NCI-H446 treated with DMSO at 0.1 percent for 48 hours (cell line): Measurements from ENCODE around the gene PIF1.

ENCODE experiments used
- DNase-seq: peaks from one replicate; lab custom pipeline; 2025; lab: John Stamatoyannopoulos, UW

The PIF1 gene, protein sequence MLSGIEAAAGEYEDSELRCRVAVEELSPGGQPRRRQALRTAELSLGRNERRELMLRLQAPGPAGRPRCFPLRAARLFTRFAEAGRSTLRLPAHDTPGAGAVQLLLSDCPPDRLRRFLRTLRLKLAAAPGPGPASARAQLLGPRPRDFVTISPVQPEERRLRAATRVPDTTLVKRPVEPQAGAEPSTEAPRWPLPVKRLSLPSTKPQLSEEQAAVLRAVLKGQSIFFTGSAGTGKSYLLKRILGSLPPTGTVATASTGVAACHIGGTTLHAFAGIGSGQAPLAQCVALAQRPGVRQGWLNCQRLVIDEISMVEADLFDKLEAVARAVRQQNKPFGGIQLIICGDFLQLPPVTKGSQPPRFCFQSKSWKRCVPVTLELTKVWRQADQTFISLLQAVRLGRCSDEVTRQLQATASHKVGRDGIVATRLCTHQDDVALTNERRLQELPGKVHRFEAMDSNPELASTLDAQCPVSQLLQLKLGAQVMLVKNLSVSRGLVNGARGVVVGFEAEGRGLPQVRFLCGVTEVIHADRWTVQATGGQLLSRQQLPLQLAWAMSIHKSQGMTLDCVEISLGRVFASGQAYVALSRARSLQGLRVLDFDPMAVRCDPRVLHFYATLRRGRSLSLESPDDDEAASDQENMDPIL

DNA sequence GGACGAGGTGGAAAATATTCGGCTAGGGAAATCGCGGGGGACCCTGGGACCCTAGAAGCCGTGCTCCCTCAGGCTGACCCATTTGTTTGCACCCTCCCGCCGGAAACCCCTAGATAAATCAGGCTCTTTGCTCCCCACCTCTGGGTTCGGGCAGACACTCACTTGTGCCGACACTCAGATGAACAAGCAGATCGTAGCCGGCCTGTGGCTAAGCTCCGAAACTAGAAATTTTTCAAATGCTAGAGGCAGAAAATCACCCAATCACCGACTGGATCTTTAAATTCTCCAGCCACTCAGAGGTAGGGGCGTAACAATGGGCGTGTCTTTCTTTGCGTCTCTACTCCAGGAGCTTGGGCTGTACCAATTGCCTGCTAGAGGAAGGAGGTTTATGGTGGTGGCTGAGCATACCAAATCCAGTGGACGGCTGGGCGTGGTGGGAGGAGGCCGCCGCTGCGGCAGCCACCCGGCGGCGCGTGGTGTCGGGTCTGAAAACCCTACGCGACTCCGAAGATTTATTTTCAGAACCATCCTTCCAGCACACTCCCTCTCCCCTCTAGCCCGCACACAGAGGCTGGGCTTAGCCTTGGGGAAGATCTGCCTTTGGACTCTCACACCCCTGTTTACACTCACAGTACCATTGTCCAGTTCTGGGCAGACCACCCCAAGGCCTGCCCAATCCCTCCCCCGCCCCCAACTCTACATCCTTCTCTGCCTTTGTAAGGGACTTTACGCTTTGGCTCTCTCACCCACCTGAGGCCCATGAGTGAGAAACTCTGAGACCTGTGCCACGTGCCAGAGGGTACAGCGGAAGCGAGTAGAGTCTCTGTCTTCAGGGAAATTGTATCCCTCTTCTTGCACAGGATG is at the start of gene PIF1:
Gene PIF1 (minus strand): TSS at position 217 of the 864 bp plus-strand sequence. CDS start 1,312 bp downstream, outside the sequence.
- DNase-seq, result peak; percentile 94

DNA sequence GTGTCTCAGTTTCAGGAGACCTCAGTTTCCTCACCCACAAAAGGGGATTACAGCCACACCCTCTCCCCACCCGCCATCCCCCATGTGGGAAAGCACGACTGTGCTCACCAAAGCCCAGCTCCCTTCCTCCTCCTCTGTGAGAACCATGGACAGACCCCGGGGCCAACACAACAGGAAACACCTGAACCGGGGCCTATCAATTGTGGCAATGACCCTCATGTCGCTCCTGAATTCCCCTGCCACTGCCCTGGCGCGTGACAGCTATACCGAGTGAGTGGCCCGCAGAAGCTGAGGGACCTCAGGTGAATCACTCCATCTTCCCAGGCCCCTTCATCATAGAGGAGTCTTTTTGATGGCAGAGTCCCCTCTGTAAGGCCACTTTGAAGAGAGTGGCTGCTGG is 44.9 kb upstream of the PIF1 start:
- no peak for DNase-seq

DNA sequence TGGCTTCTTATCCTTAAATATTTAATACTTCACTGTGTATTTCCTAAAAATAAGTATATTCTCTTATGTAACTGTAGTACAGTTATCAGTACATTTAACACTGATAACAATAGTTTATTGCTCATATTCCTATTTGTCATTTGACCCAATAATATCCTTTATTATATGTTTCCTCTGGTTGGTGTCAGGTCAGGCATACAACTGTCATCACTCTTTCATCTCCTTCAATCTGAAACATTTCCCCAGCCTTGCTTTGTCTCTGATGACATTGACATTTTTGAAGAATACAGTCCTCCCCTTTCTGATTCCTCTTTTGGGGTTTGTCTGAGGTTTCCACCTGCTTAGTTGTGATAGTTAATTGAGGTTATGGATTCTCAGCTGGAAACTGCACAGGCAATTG is 44.1 kb upstream of the PIF1 start:
- no peak for DNase-seq

DNA sequence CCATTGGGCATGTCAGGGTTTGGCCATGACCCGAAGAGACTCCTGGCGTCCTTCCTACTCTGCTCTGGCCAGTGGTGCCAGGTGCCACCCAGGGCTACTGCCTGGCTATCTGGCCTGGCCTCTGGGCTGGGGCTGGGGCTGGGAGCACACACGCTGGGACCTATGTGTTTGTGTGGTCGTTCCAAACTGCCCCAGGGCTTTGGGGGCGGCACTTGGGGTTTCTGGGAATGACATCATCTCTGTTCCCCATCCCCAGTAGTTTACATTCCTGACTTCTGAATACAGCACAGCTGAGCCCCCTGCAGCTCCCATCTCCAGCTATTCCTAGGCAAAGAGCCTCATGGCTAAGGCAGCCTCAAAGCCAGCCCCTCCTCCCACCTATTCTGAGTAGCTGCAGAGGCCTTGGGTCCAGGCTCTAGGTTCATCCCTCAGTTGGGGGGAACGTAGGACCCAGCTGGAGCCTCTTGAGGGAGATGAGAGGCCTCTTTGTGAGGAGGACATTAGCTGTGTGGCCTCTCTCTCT is 40.6 kb upstream of the PIF1 start:
- DNase-seq, result no peak

DNA sequence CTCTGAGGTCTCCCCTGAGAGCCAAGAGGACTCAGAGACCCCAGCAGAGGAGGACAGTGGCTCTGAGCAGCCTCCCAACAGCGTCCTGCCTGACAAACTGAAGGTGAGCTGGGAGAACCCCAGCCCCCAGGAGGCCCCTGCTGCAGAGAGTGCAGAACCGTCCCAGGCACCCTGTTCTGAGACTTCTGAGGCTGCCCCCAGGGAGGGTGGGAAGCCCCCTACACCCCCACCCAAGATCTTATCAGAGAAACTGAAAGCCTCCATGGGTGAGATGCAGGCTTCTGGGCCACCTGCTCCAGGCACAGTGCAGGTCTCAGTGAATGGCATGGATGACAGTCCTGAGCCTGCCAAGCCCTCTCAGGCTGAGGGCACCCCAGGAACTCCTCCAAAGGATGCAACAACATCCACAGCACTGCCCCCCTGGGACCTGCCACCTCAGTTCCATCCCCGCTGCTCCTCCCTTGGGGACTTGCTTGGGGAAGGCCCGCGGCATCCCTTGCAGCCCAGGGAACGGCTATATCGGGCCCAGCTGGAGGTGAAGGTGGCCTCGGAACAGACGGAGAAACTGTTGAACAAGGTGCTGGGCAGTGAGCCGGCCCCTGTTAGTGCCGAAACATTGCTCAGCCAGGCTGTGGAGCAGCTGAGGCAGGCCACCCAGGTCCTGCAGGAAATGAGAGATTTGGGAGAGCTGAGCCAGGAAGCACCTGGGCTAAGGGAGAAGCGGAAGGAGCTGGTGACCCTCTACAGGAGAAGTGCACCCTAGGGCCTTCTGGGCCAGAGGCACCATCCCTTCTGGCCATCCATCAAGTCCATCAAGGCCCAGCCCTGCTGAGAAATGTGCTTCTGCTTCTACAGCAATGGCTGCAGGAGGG is 39.9 kb upstream of the PIF1 start:
- no peak for DNase-seq

DNA sequence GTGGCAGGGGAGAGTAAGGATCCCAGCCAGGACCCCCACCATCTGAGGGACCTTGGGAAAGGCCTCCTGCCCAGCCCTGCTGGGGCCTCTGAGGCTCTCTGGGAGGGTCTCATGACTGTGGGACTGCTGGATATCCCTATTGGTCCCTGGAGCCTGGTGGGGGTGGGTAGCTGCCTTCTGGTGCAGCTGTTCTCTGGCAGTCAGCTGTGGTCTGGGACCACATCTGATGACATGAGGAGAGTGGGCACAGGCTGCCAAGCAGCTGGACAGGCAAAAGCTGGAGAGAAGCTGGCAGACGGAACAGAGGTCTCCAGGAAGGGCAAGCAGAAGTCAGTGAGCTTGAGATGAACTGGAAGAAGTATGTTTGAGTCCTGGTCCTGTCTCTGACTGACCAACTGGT is 38.6 kb upstream of the PIF1 start:
- no peak for DNase-seq

DNA sequence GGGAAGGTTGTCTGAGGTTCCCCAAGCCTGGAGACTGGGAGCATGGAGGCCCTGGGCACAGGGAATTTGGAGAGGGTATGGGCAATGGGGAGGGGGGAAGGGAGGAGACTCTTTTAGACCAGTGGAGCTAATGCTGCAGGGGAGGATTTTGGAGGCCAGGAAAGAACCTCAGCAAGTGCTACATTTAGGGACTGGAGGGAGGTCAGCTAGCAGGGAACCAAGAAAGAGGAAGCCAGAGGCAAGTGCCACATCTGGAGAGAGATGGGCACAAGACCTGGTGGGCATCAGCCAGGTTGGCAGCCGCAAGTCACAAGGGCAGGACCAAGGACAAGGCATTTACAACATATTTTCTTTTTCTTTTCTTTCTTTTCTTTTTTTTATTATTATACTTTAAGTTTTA is 37.0 kb upstream of the PIF1 start:
- DNase-seq, result no peak

DNA sequence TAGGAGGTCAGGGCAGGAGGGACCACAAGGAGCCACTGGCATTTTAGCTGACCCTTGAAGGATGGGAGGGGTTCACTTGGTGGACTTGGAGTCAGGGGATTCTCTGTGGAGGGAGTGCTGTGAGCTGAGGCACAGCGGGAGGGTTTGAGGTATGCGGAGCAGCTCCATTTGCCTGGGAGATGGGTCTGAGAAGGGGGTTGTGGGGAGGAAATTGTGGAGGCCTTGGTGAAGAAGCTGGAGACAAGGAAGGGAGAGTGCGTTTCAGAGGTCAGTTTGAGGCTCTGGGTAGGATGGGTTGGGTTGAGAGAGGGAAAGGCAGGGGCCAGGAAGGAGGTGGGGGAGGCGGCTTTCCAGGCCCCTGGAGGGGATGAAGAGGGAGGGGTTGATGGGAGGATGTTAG is 36.5 kb upstream of the PIF1 start:
- no peak for DNase-seq

DNA sequence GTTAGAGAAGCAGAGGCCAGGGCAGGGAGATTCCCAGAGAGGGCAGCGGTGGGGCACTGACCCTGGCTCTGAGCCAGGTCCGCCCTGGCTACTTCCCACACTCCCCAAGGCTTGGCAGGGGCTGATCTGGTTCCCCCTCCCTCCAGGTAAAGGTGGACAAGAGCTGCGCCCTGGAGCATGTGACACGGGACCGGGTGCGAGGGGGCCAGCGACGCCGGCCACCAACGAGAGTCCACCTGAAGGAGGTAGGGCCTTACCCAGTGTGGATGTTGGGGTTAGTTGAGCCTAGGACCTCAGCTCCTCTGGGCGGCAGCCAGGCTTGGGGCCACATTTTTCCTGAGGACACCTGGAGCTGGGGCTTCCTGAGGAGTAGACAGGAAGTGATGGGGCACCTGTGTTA is 35.9 kb upstream of the PIF1 start:
- no peak for DNase-seq

DNA sequence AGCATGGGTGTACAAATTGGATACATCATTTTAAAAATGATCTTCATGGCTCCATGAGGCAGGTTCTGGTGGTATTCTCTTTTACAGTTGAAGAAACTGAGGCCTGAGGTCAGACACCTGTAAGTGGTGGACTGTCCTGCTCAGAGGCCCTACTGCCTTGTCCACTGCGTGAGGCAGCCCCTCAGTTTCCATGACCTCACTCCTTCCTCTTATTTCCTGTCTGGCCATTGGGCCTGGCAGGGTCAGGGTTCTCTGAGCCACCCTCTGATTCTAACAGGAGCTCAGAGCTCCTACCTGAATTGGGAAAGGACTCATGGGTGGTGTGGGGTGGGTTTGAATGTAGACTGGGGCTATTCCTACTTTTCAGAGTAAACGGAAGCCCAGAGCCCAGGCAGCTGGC is 33.8 kb upstream of the PIF1 start:
- DNase-seq, result no peak

DNA sequence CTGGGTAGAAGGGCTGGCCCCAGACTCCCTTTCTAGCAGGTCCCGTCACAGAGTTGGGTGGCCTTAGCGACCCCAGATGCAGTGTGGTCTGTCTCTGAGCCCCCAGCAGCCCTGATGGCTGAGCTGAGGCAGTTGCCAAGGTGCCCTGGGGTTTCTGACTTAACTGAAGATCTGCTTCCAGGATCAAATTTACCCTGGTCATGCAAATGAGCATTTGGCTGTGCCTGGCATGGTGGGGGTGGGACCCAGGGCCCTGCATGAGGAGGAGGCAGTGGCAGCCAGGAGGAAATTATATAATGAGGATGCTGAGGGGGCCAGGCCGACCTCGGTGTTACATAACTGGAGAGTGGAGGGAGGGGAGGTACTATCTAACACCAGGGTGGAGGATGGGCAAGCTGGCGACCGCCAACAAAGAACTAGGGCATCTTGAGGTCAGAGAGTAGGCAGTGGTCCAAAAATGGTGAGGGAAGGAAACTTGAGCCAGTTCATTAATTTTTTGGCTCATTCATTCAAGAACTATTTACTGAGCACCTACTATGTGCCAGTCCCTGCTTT is 32.7 kb upstream of the PIF1 start:
- peak; percentile 21 for DNase-seq

DNA sequence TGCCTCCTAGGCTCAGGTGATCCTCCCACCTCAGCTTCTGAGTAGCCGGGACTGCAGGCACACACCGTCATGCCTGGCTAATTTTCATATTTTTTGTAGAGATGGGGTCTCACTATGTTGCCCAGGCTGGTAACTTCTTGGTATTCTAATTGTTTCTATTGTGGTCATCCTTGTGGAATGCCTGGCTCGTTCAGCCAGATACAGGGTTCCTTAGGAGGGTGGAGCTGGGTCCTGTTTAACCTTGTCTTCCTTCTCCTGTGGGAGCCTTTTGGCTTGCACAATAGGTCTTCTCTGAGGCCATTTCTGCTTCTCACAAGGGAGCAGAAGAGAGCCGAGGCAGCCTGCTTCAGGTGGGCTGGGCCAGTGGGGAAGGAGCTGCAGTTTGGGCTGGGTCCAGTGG is 32.0 kb upstream of the PIF1 start:
- no peak for DNase-seq

DNA sequence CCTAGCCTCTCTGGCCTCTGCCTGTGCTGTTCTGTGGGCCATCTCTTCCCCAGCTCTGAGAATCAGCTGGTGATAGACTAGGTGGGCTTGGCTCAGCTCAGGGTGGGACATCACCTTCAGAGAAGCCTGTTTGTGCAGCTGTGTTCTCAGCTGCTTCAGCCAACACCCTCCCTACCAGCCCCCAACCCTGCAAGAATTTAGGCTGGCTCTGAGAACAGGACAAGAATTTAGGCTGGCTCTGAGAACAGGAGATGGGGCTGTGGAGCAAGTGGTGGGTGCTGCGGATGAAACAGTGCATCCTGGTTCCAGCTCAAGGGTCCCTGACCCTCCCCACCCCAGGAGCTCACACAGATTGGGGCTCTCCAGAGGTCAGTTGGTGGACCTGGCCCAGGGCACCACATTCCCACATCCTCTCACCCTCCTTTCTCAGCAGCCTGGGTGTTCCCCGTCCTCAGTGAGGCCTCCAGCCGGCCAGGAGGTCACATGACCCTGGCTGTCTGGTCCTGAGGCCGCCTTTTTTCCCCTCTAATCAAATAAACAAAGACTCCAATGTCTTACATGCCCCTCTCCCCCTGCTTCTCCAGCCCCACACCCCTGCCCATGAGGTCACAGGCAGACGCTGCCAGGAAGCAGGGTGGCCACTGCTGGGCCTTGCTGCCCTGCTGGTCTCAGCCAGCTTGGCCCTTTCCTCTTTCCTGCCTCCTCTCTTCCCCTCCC is 31.1 kb upstream of the PIF1 start:
- DNase-seq, result no peak

DNA sequence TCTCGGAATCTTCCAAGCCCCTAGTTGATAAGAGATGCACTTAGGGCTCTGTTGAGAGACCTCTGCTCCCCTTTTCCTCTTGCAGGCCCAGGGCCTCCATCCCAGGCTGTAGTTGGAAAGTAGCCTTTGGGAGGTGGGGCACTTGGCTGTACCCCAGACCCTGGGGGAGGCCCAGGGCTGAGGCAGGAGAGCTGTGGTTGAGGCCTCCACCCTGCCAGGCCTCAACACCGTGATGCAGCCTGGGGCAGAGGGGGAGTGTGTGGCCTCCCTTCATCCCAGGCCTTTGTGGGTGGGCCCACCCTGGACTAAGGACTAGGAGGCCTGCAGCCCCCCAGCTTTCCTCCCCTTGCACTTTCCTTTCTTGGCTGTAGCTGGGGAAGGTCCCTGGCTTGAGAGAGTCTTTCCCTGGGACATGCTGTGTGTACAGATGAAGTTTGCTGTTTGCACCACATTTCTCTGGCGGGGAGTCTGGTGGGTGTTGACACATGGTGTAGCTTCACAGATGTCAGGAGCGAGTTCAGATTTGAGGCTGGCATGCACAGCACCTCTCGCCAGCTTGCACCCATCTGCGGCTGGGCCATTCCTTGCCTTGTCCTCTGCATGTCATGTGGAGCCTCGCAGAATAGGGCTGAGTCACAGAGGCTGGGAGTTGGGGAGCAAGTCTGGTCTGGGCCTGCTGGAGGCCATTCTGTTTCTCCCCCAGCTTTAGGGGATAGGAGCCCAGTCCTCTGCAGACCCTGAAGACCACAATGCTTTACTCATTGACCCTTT is 29.9 kb upstream of the PIF1 start:
- peak; percentile 70 for DNase-seq

DNA sequence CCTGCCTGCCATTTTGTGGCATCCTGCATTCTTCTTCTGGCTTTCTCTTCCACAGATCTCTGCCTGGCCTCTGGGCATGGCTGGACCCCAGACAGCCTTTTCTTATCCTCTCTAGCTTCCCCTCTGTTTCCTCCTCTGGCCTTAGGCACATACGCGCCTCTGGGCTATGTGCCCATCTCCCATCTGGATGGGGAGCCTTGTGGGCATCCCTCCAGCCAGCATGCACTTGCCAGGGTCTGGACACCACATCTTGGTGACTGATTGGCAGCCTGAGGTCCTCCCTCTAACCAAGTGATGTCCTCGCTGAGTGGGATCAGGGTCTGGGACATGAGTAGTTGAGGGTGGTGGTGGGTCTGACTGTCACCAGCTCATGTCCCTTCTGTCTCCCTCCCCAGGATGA is 29.1 kb upstream of the PIF1 start:
- DNase-seq, result peak; percentile 43

DNA sequence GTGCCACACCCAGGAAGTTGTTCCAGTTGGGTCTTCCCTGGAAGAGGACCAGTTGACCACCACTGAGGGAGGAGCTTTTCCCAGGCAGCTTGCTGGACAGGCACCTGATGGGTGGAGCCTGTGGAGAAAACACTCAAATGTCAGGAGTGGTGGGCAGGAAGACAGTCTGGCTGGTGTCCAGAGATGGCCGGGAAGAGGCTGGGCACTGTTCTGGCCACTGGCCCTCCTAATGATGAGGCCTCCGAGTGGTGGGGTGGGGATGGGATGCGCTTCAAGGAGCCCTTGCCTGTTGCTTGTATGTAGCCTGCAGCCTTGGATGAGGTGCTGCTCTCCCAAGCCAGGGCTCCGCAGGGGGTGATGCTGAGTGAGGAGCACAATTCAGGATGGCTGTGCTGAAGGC is 28.6 kb upstream of the PIF1 start:
- DNase-seq, result no peak

DNA sequence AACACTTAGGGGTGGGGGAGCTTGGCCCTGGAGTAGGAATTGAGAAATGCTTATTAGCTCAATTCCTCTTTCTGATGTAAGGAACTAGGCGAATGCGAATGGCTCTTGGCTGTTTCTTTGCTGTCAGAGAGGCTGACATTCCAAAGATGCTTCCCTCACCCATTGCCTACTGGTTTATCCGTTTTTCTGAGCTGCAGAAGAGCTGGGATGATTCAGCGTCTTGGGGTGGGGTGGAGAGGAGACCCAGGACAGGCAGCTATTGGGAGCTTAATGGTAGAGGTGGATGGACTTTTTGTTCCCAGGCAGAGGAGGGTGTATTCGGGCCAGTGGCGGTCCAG is 26.0 kb upstream of the PIF1 start:
- DNase-seq, result no peak

DNA sequence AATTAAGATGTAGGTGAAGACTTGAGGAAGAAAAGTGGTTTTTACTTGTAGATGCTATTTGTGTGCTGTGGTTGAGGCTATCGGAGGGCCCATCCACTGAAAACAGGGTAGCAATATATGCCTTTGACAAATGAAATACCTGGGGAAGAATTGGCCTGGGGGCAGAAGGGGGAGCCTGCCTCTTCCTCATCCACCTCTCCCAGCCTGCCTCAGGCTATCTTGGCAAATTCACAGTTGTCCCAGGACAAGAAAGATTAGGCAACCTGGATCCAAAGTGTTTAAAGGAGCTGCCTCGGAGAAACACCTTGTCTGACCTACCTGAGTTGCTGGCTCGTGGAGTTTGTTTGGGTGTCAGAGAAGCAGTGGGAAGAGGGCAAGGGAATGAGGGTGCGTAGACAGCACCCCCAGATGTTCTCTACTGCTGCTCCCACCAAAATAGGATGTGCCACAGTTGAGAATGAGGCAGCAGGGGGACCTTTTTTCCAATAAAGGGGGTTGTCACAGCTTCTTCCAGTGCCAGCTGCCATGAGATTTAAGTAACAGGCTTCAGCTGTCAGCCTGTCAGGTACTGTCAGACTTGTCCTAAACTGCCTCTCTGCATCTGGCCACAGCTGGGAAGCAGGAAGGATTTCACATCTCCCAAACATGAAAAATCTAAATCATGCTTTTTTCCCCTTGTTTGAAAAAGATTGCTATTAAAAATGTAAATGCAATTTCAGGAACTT is 25.5 kb upstream of the PIF1 start:
- DNase-seq, result no peak
